Suprapubic skin (tissue), 4 donors: ENCODE data around the gene BMERB1. TPM values are rescaled to one million over a fixed set of nuclear protein-coding genes. Genes with fewer than 3 reads are reported as not detected.

Source experiments
- DNase-seq, 2 donors: peaks; one replicate each; pipeline ENCODE4 v3.0.0-alpha.2; 2019; ENCODE audit warnings: low spot score in 2 of 2
- H3K27ac ChIP-seq: fragments of 200-600 bp; sonication (generic); one replicate; pipeline ENCODE4 v1.5.1; 2019
- H3K27me3 ChIP-seq: fragments of 200-600 bp; sonication (generic); one replicate; pipeline ENCODE4 v1.5.1; 2019
- H3K36me3 ChIP-seq: fragments of 200-600 bp; sonication (generic); one replicate; pipeline ENCODE4 v1.5.1; 2019
- H3K4me1 ChIP-seq: fragments of 200-600 bp; sonication (generic); one replicate; pipeline ENCODE4 v1.5.1; 2019
- H3K4me3 ChIP-seq: fragments of 200-600 bp; sonication (generic); one replicate; pipeline ENCODE4 v1.5.1; 2019; ENCODE audit warnings: mild to moderate bottlenecking
- H3K9me3 ChIP-seq: fragments of 200-600 bp; sonication (generic); one replicate; pipeline ENCODE4 v1.5.1; 2019
- CTCF ChIP-seq, 2 donors: fragments of 200-600 bp in 1 of 2; fragments of 450-650 bp in 1 of 2; sonication (generic) in 1 of 2; IDR thresholded peaks; one replicate each; pipeline ENCODE4 v1.5.1; 2016 to 2019; ENCODE audit warnings: antibody characterized with exemption in 2 of 2, mild to moderate bottlenecking in 1 of 2, moderate library complexity in 1 of 2
- EP300 ChIP-seq: sonication (generic); formaldehyde crosslinking; IDR thresholded peaks from one replicate; pipeline ENCODE4 v1.6.1; 2017; ENCODE audit warnings: antibody characterized with exemption
- POLR2A ChIP-seq, 2 donors: fragments of 450-650 bp; IDR thresholded peaks; one replicate each; pipeline ENCODE4 v1.6.1; 2017; ENCODE audit warnings: antibody characterized with exemption in 2 of 2, mild to moderate bottlenecking in 2 of 2, moderate library complexity in 2 of 2
- POLR2AphosphoS5 ChIP-seq, 3 donors: sonication (generic); formaldehyde crosslinking; IDR thresholded peaks; one replicate each; pipeline ENCODE4 v1.6.1; 2017; ENCODE audit warnings: antibody characterized with exemption in 3 of 3
- WGBS: methylation state at CpG from one replicate; pipeline ENCODE4 v1.1.5; 2018; 5-methylcytosine and 5-hydroxymethylcytosine counted together
- total RNA-seq, 4 donors: library from RNA; depleted of rRNA; stranded (reverse); fragments of >200 nt; gene quantifications; one replicate each; pipeline ENCODE4 v1.1.0, GENCODE V29; 2016

The BMERB1 gene
- total RNA-seq, 4 donors from 2014 or later: 5.5 to 31.4 (median 17.9) TPM

- TF ChIP-seq CTCF (IDR thresholded peaks at IDR 0.05) (no peak), POLR2AphosphoS5 (IDR thresholded peaks at IDR 0.05) (no peak)
- no peaks in the 10 kb centered on the region for H3K9me3 ChIP-seq
- peak in 1 of 2 donors; percentile 45 for DNase-seq
Measured at GRCh38 chr16:15485175-15485574, 50.8 kb downstream of the BMERB1 start.

GRCh38 chr16:15486661-15487060 lies 52.3 kb downstream of the BMERB1 start:
- Histone ChIP-seq H3K4me3 (no peak overlapping the region), H3K27ac (no peak overlapping the region), H3K36me3 (no peaks in the 10 kb centered on the region), H3K9me3 (no peaks in the 10 kb centered on the region), H3K4me1 (peaks cover 20% of the 10 kb centered on the region), H3K27me3 (no peaks in the 10 kb centered on the region)
- DNase-seq: no peak
- WGBS: 81% methylated on average over 1 of the region's 1 CpG
- TF ChIP-seq POLR2A (IDR thresholded peaks at IDR 0.05) (no peak), CTCF (IDR thresholded peaks at IDR 0.05) (no peak), EP300 (no peak), POLR2AphosphoS5 (IDR thresholded peaks at IDR 0.05) (no peak)

More at GRCh38 chr16:15485175-15485574, 50.8 kb downstream of the BMERB1 start:
- WGBS: 94% methylated on average over 5 of the region's 5 CpGs
- peaks cover 18% of the 10 kb centered on the region for H3K4me1 ChIP-seq
- H3K27me3 ChIP-seq: no peaks in the 10 kb centered on the region
- no peak overlapping the region for H3K4me3 ChIP-seq
- no peak overlapping the region for H3K27ac ChIP-seq
- no peaks in the 10 kb centered on the region for H3K36me3 ChIP-seq

- H3K36me3 ChIP-seq: no peaks in the 10 kb centered on the region
- TF ChIP-seq CTCF (IDR thresholded peaks at IDR 0.05): no peak
- TF ChIP-seq POLR2AphosphoS5 (IDR thresholded peaks at IDR 0.05): no peak
- no peak for TF ChIP-seq POLR2A (IDR thresholded peaks at IDR 0.05)
- TF ChIP-seq EP300: no peak
- no peak overlapping the region for H3K27ac ChIP-seq
- peaks cover 15% of the 10 kb centered on the region for H3K4me1 ChIP-seq
- 86% methylated on average over 12 of the region's 12 CpGs for WGBS
- no peak for DNase-seq
- no peaks in the 10 kb centered on the region for H3K9me3 ChIP-seq
- no peak overlapping the region for H3K4me3 ChIP-seq
- H3K27me3 ChIP-seq: no peaks in the 10 kb centered on the region
Measured at GRCh38 chr16:15487336-15488284, 53.2 kb downstream of the BMERB1 start.

- Histone ChIP-seq H3K36me3 (no peaks in the 10 kb centered on the region), H3K27me3 (no peaks in the 10 kb centered on the region), H3K4me3 (no peak overlapping the region), H3K4me1 (peaks cover 23% of the 10 kb centered on the region), H3K9me3 (no peaks in the 10 kb centered on the region), H3K27ac (peak overlapping the region; percentile 47)
- no peak for DNase-seq
- TF ChIP-seq CTCF (IDR thresholded peaks at IDR 0.05) (no peak), EP300 (no peak), POLR2AphosphoS5 (IDR thresholded peaks at IDR 0.05) (no peak), POLR2A (IDR thresholded peaks at IDR 0.05) (no peak)
- WGBS: 51% methylated on average over 3 of the region's 3 CpGs
Measured at GRCh38 chr16:15489016-15489415, 54.6 kb downstream of the BMERB1 start.

GRCh38 chr16:15490123-15490711 lies 55.8 kb downstream of the BMERB1 start:
- Histone ChIP-seq H3K9me3 (no peaks in the 10 kb centered on the region), H3K4me1 (peaks cover 25% of the 10 kb centered on the region), H3K36me3 (no peaks in the 10 kb centered on the region), H3K4me3 (no peak overlapping the region), H3K27ac (peak overlapping the region; percentile 4), H3K27me3 (no peaks in the 10 kb centered on the region)
- DNase-seq: peak in 1 of 2 donors; percentile 29
- 98% methylated on average over 5 of the region's 5 CpGs for WGBS
- TF ChIP-seq EP300 (no peak), POLR2A (IDR thresholded peaks at IDR 0.05) (no peak), CTCF (IDR thresholded peaks at IDR 0.05) (no peak), POLR2AphosphoS5 (IDR thresholded peaks at IDR 0.05) (no peak)
